A673 (cell line): ENCODE measurements around the gene EFNA5. TPM values are rescaled to one million over a fixed set of nuclear protein-coding genes. Genes with fewer than 3 reads are reported as not detected.

Experiments used
- BruUV-seq: library from RNA; stranded (reverse); fragments of 400-500 nt; replicated peaks from 2 replicates; lab custom pipeline; 2021; lab: Mats Ljungman, UMichigan
- CTCF ChIA-PET: fragments of 300-600 bp; sonication (Branson Sonifier 250); formaldehyde crosslinking; loops from one replicate; lab custom pipeline; 2022; ENCODE audit warnings: antibody characterized with exemption; lab: Charles Lee
- POLR2A ChIA-PET: fragments of 300-600 bp; sonication (Branson Sonifier 250); formaldehyde crosslinking; loops from one replicate; lab custom pipeline; 2022; ENCODE audit warnings: antibody characterized with exemption; ENCODE audit not compliant: low non-redundant PET; lab: Charles Lee
- DNase-seq: peaks from one replicate; pipeline ENCODE4 v3.0.0-alpha.2; 2015; ENCODE audit warnings: low spot score
- H3K27ac ChIP-seq: fragments of 200-600 bp; sonication (generic); 2 replicates; pipeline ENCODE4 v1.5.1; 2016; ENCODE audit warnings: mixed run types, low read depth, mild to moderate bottlenecking, mixed read lengths, antibody characterized with exemption, low read length; ENCODE audit not compliant: poor library complexity, severe bottlenecking
- H3K27me3 ChIP-seq: fragments of 200-600 bp; sonication (generic); replicated peaks from 2 replicates; pipeline ENCODE4 v1.6.1; 2017; ENCODE audit warnings: mixed run types, low read depth, mild to moderate bottlenecking, mixed read lengths, antibody characterized with exemption, low read length; ENCODE audit not compliant: insufficient read depth, poor library complexity
- H3K36me3 ChIP-seq: fragments of 200-600 bp; sonication (generic); 2 replicates; pipeline ENCODE4 v1.6.1; 2016; ENCODE audit warnings: mixed run types, mild to moderate bottlenecking, mixed read lengths, antibody characterized with exemption, low read length; ENCODE audit not compliant: insufficient read depth, poor library complexity, severe bottlenecking
- H3K4me1 ChIP-seq: fragments of 200-600 bp; sonication (generic); 2 replicates; pipeline ENCODE4 v1.6.1; 2017; ENCODE audit warnings: mixed run types, mild to moderate bottlenecking, mixed read lengths, antibody characterized with exemption, low read length; ENCODE audit not compliant: insufficient read depth, poor library complexity, severe bottlenecking
- H3K4me3 ChIP-seq: fragments of 200-600 bp; sonication (generic); 2 replicates; pipeline ENCODE4 v1.5.1; 2016; ENCODE audit warnings: low read depth, mixed run types, mild to moderate bottlenecking, mixed read lengths, low read length; ENCODE audit not compliant: poor library complexity, severe bottlenecking
- H3K9me3 ChIP-seq: fragments of 200-600 bp; sonication (generic); 2 replicates; pipeline ENCODE4 v1.6.1; 2016; ENCODE audit warnings: mixed run types, low read depth, mild to moderate bottlenecking, mixed read lengths, antibody characterized with exemption, low read length; ENCODE audit not compliant: poor library complexity, severe bottlenecking
- EZH2 ChIP-seq: fragments of 200-600 bp; sonication (generic); IDR thresholded peaks from 2 replicates; pipeline ENCODE4 v1.6.1; 2017; ENCODE audit warnings: borderline replicate concordance, low read depth, mild to moderate bottlenecking, mixed read lengths, antibody characterized with exemption, low read length; ENCODE audit not compliant: poor library complexity, severe bottlenecking
- intact Hi-C: fragments of 100-400 bp; cut with micrococcal nuclease; formaldehyde crosslinking; loops from one replicate; pipeline ENCODE4 v1.10.0; 2022; ENCODE audit not compliant: unreplicated experiment
- total RNA-seq: library from RNA; stranded (reverse); gene quantifications from 2 replicates; pipeline ENCODE4 v1.2.3, GENCODE V29; 2021
- TF ChIP-seq, protein P1 (sequence below): fragments of 300-800, 200-600 bp; sonication (generic); conservative IDR thresholded peaks from 2 replicates; pipeline ENCODE4 v1.5.1; 2017; ENCODE audit warnings: low read depth, mild to moderate bottlenecking, antibody characterized with exemption, low read length, moderate library complexity, mixed read lengths

Gene EFNA5
- total RNA-seq, 1 experiment from 2014 or later, result 16.7 TPM

DNA sequence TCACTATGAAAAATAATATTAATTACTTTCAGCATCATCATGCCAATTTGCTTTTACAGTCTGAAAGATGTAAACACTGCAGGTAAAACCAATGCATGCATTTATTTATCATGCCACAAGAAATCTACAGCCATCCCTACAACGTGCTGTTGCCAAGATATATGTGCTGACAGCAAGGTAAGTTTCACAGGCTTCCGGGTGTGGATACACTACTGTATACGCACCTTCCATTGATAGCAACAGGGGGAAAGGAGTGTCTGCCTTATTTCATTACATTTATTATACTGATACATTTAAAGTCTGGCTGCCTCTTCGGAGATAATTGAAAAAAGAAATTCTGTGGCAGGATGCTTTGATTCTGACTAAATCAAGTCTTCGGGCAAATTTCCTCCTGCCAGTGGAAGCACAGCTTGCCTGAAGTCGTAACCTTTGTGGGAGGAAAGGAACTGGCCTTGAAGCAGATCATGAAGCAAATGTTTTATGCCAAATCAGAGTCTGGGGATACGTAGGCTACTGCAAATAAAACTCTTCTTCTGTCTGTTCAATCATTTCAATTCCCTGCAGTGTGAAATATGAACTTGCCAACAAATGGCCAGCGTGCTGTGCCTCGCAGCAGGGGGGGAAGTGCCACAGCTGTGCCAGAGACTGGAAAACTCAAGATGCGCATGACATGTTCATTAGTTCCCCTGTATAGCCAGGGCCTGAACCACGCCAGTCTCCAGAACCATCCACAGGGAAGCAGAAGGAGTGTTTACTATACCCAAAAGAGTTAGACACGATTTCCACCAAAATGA, 268.1 kb downstream of the EFNA5 start:
- Histone ChIP-seq H3K36me3 (no peaks in the 10 kb centered on the region), H3K9me3 (no peaks in the 10 kb centered on the region), H3K27ac (no peak overlapping the region), H3K4me1 (peaks cover 33% of the 10 kb centered on the region), H3K27me3 (no peaks in the 10 kb centered on the region), H3K4me3 (no peak overlapping the region)
- intact Hi-C loops, result no loop called here
- no TSS peak for BruUV-seq
- no peak for TF ChIP-seq EZH2
- TF ChIP-seq, protein P1, sequence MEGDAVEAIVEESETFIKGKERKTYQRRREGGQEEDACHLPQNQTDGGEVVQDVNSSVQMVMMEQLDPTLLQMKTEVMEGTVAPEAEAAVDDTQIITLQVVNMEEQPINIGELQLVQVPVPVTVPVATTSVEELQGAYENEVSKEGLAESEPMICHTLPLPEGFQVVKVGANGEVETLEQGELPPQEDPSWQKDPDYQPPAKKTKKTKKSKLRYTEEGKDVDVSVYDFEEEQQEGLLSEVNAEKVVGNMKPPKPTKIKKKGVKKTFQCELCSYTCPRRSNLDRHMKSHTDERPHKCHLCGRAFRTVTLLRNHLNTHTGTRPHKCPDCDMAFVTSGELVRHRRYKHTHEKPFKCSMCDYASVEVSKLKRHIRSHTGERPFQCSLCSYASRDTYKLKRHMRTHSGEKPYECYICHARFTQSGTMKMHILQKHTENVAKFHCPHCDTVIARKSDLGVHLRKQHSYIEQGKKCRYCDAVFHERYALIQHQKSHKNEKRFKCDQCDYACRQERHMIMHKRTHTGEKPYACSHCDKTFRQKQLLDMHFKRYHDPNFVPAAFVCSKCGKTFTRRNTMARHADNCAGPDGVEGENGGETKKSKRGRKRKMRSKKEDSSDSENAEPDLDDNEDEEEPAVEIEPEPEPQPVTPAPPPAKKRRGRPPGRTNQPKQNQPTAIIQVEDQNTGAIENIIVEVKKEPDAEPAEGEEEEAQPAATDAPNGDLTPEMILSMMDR, result no peak
- CTCF ChIA-PET, result no interaction called here
- POLR2A ChIA-PET, result no interaction called here
- peak; percentile 90 for DNase-seq

DNA sequence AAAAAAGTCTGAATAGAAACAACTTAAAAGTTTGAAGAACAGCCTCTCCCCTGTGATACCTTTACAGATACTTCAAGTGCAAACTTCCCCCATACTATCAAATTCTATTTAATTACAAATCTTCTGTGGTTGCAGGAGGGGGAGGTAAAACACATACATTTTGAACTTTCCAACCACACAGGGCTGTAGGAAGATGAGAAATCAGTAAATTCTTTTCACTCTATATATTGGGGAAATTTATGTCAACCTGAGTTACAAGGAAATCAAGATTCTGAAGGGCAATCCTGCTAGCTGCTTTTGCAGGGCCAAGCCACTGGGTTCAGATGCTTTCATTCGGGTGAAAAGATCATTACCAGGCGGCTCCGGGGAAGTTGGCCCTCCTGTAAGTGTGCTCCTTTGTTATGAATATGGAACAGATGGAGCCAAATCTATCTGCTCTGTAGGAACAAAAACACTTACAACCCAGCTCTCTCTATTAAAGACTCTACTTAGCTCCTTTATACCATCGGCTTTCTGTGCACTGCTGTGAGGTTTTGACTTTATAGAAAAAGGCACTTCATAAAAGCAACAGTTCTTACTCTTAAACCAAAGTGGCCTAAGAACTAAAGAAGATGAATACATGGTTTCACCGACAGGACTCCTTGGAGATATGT, 269.1 kb downstream of the EFNA5 start:
- no peak for TF ChIP-seq EZH2
- TF ChIP-seq, protein P1, result no peak
- Histone ChIP-seq H3K27ac (no peak overlapping the region), H3K36me3 (no peaks in the 10 kb centered on the region), H3K27me3 (no peaks in the 10 kb centered on the region), H3K4me3 (no peak overlapping the region), H3K4me1 (peaks cover 33% of the 10 kb centered on the region), H3K9me3 (no peaks in the 10 kb centered on the region)
- ChIA-PET CTCF (no interaction called here), POLR2A (no interaction called here)
- intact Hi-C loops, result no loop called here
- no TSS peak for BruUV-seq
- no peak for DNase-seq

DNA sequence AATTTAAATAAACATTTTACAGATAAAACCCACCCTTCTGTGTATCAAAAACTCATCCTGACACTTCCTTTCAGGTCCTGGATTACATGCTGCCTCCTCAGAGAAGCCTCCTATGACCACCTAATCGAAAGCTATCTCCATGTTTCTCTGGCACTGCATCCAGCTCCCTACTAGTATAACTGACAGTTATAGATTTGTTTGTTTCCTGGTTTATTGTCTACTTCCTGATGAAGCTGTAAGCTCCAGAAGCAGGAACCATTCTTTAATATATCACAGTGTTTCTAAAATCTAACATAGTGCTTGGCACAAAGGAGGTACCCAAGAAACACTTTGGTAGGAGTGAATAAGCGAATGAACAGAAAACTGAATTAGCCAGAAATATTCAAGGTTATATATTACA, 270.4 kb downstream of the EFNA5 start:
- CTCF ChIA-PET, result no interaction called here
- H3K9me3 ChIP-seq, result no peaks in the 10 kb centered on the region

More for the DNA sequence above, 270.4 kb downstream of the EFNA5 start:
- TF ChIP-seq, protein P1, result no peak
- TF ChIP-seq EZH2, result no peak
- no peak for DNase-seq
- Histone ChIP-seq H3K4me1 (peaks cover 45% of the 10 kb centered on the region), H3K27me3 (no peaks in the 10 kb centered on the region), H3K27ac (no peak overlapping the region), H3K36me3 (no peaks in the 10 kb centered on the region), H3K4me3 (no peak overlapping the region)
- POLR2A ChIA-PET, result no interaction called here
- intact Hi-C loops, result no loop called here
- BruUV-seq, result no TSS peak
